OCI-LY3 (cell line): ENCODE data around the gene SMPDL3A.
"Not testable (repeated sequence)": the region's sequence is repeated elsewhere in the genome, so short reads cannot be mapped to it uniquely, and the experiment has no call there.

Source experiments
- EZH2phosphoT487 ChIP-seq: fragments of 200-600 bp; shearing (Covaris generic); IDR thresholded peaks from 2 replicates; pipeline ENCODE4 v1.6.1; 2018; ENCODE audit warnings: antibody characterized with exemption, mixed run types, low read depth
- TF ChIP-seq, protein P1 (sequence below): fragments of 200-600, 300-600 bp; sonication (generic); IDR thresholded peaks from 2 replicates; pipeline ENCODE4 v1.5.1; 2014; ENCODE audit warnings: antibody characterized with exemption, low read length, low read depth

DNA sequence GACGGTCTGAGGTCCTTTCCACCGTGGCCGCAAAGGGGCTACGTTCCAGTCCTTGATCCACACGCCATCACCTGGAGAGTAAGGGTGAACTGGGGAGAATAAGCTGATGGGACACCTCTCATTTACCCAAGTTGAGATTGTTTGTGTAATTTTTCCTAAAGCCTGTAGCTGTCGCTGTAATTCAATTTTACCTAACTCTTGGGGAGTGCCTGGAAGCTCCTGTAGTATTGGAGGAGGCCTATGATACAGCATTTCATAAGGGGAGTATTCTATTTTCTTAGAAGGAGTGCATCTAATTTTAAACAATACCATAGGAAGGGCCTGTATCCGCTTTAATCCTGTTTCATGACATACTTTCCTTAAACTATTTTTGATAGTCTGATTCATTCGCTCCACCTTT lies 44.8 kb upstream of the SMPDL3A start:
- TF ChIP-seq, protein P1, sequence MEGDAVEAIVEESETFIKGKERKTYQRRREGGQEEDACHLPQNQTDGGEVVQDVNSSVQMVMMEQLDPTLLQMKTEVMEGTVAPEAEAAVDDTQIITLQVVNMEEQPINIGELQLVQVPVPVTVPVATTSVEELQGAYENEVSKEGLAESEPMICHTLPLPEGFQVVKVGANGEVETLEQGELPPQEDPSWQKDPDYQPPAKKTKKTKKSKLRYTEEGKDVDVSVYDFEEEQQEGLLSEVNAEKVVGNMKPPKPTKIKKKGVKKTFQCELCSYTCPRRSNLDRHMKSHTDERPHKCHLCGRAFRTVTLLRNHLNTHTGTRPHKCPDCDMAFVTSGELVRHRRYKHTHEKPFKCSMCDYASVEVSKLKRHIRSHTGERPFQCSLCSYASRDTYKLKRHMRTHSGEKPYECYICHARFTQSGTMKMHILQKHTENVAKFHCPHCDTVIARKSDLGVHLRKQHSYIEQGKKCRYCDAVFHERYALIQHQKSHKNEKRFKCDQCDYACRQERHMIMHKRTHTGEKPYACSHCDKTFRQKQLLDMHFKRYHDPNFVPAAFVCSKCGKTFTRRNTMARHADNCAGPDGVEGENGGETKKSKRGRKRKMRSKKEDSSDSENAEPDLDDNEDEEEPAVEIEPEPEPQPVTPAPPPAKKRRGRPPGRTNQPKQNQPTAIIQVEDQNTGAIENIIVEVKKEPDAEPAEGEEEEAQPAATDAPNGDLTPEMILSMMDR = peak; percentile 34
- TF ChIP-seq EZH2phosphoT487 = not testable (repeated sequence)
